GM18858 (cell line): ENCODE data around the gene SOS2.
A peak's percentile ranks its signal among the peaks of the same experiment; 100 is the strongest.

Source experiments
- ATAC-seq: cut with Tn5 transposase; IDR thresholded peaks from one replicate; pipeline ENCODE4 v1.9.1; 2021; ENCODE audit not compliant: unreplicated experiment

Gene SOS2

GRCh38 chr14:50231475-50232275 lies at the start of gene SOS2:
TSS of gene SOS2 (minus strand) at chr14:50231578. CDS start at chr14:50231283, 295 bp downstream.
- ATAC-seq, result peak; percentile 72

GRCh38 chr14:50272498-50272897 lies 41.1 kb upstream of the SOS2 start:
- no peak for ATAC-seq

GRCh38 chr14:50270932-50271331 lies 39.6 kb upstream of the SOS2 start:
- ATAC-seq, result no peak

- ATAC-seq, result no peak
Measured at GRCh38 chr14:50265029-50265428, 33.7 kb upstream of the SOS2 start.

GRCh38 chr14:50263321-50263720 lies 31.9 kb upstream of the SOS2 start:
- no peak for ATAC-seq

- no peak for ATAC-seq
Measured at GRCh38 chr14:50262865-50263264, 31.5 kb upstream of the SOS2 start.

GRCh38 chr14:50260511-50260910 lies 29.1 kb upstream of the SOS2 start:
- no peak for ATAC-seq

- ATAC-seq, result no peak
Measured at GRCh38 chr14:50260072-50260471, 28.7 kb upstream of the SOS2 start.

- no peak for ATAC-seq
Measured at GRCh38 chr14:50257732-50258131, 26.4 kb upstream of the SOS2 start.

GRCh38 chr14:50254248-50254647 lies 22.9 kb upstream of the SOS2 start:
- ATAC-seq, result no peak

GRCh38 chr14:50249136-50249775 lies 17.9 kb upstream of the SOS2 start:
- ATAC-seq, result no peak

GRCh38 chr14:50247245-50247644 lies 15.9 kb upstream of the SOS2 start:
- no peak for ATAC-seq

GRCh38 chr14:50242566-50243310 lies 11.4 kb upstream of the SOS2 start:
- ATAC-seq, result no peak

- no peak for ATAC-seq
Measured at GRCh38 chr14:50242096-50242495, 10.7 kb upstream of the SOS2 start.

- no peak for ATAC-seq
Measured at GRCh38 chr14:50237427-50237826, 6.0 kb upstream of the SOS2 start.

GRCh38 chr14:50233951-50234250 lies 2.5 kb upstream of the SOS2 start:
- ATAC-seq, result no peak

- ATAC-seq, result no peak
Measured at GRCh38 chr14:50233166-50233950, 2.0 kb upstream of the SOS2 start.

GRCh38 chr14:50232276-50232642 lies 881 bp upstream of the SOS2 start:
- ATAC-seq, result no peak

GRCh38 chr14:50230701-50231474 lies 490 bp downstream of the SOS2 start:
- peak; percentile 20 for ATAC-seq

GRCh38 chr14:50230401-50230700 lies 1.0 kb downstream of the SOS2 start:
- no peak for ATAC-seq

GRCh38 chr14:50229681-50230080 lies 1.7 kb downstream of the SOS2 start:
- ATAC-seq, result no peak
